Measurements from ENCODE around the gene ABLIM3. TPM values are rescaled to one million over a fixed set of nuclear protein-coding genes. Genes with fewer than 3 reads are reported as not detected.

ABLIM3 gene
- total and polyA plus RNA-seq, 2 donors, result 1.4 to 7.3 TPM

GRCh38 chr5:149138182-149138923 is 2.9 kb upstream of the ABLIM3 start:
- Histone ChIP-seq H3K9me3 (ENCODE audit: control insufficient read depth in 2 of 2, insufficient read depth in 1 of 2, low read length in 1 of 2) (peaks cover 0 to 3% of the 10 kb centered on the region in 2 donors), H3K36me3 (ENCODE audit: control insufficient read depth in 2 of 2, insufficient read depth in 2 of 2, low read length in 1 of 2) (no peaks in the 10 kb centered on the region), H3K4me1 (ENCODE audit: control insufficient read depth in 2 of 2, insufficient read depth in 2 of 2, low read length in 2 of 2) (peaks cover 0 to 5% of the 10 kb centered on the region in 2 donors), H3K27me3 (ENCODE audit: control insufficient read depth in 2 of 2, insufficient read depth in 1 of 2, low read length in 1 of 2) (peaks cover 10 to 32% of the 10 kb centered on the region in 2 donors), H3K4me3 (ENCODE audit: low read length in 2 of 2) (no peak overlapping the region), H3K27ac (ENCODE audit: low read depth in 1 of 2, low read length in 1 of 2) (no peak overlapping the region)
- no peak for DNase-seq (ENCODE audit: low read depth in 6 of 9, low spot score in 9 of 9)
- WGBS, result 93% methylated on average over 7 of the region's 7 CpGs

- H3K27ac ChIP-seq (ENCODE audit: low read depth in 1 of 2, low read length in 1 of 2), result no peak overlapping the region
- H3K27me3 ChIP-seq (ENCODE audit: control insufficient read depth in 2 of 2, insufficient read depth in 1 of 2, low read length in 1 of 2), result peaks cover 10 to 34% of the 10 kb centered on the region in 2 donors
- WGBS, result 93% methylated on average over 11 of the region's 11 CpGs
- no peak overlapping the region for H3K4me3 ChIP-seq (ENCODE audit: low read length in 2 of 2)
- peaks cover 0 to 5% of the 10 kb centered on the region in 2 donors for H3K4me1 ChIP-seq (ENCODE audit: control insufficient read depth in 2 of 2, insufficient read depth in 2 of 2, low read length in 2 of 2)
- DNase-seq (ENCODE audit: low read depth in 6 of 9, low spot score in 9 of 9), result no peak
- H3K9me3 ChIP-seq (ENCODE audit: control insufficient read depth in 2 of 2, insufficient read depth in 1 of 2, low read length in 1 of 2), result peaks cover 0 to 3% of the 10 kb centered on the region in 2 donors
- H3K36me3 ChIP-seq (ENCODE audit: control insufficient read depth in 2 of 2, insufficient read depth in 2 of 2, low read length in 1 of 2), result no peaks in the 10 kb centered on the region
Measured at GRCh38 chr5:149140197-149141002, 893 bp upstream of the ABLIM3 start.

GRCh38 chr5:149141957-149142851 is 911 bp downstream of the ABLIM3 start:
- H3K27ac ChIP-seq (ENCODE audit: low read depth in 1 of 2, low read length in 1 of 2), result no peak overlapping the region
- 67% methylated on average over 20 of the region's 20 CpGs for WGBS
- H3K36me3 ChIP-seq (ENCODE audit: control insufficient read depth in 2 of 2, insufficient read depth in 2 of 2, low read length in 1 of 2), result no peaks in the 10 kb centered on the region
- peaks cover 0 to 5% of the 10 kb centered on the region in 2 donors for H3K4me1 ChIP-seq (ENCODE audit: control insufficient read depth in 2 of 2, insufficient read depth in 2 of 2, low read length in 2 of 2)
- peak in 1 of 9 donors; percentile 7 for DNase-seq (ENCODE audit: low read depth in 6 of 9, low spot score in 9 of 9)
- H3K27me3 ChIP-seq (ENCODE audit: control insufficient read depth in 2 of 2, insufficient read depth in 1 of 2, low read length in 1 of 2), result peaks cover 10 to 32% of the 10 kb centered on the region in 2 donors
- H3K4me3 ChIP-seq (ENCODE audit: low read length in 2 of 2), result peak overlapping the region; percentile 37 to 47
- peaks cover 0 to 3% of the 10 kb centered on the region in 2 donors for H3K9me3 ChIP-seq (ENCODE audit: control insufficient read depth in 2 of 2, insufficient read depth in 1 of 2, low read length in 1 of 2)

- H3K9me3 ChIP-seq (ENCODE audit: control insufficient read depth in 2 of 2, insufficient read depth in 1 of 2, low read length in 1 of 2), result peaks cover 0 to 3% of the 10 kb centered on the region in 2 donors
- no peaks in the 10 kb centered on the region for H3K36me3 ChIP-seq (ENCODE audit: control insufficient read depth in 2 of 2, insufficient read depth in 2 of 2, low read length in 1 of 2)
- WGBS, result 89% methylated on average over 2 of the region's 2 CpGs
- no peak overlapping the region for H3K27ac ChIP-seq (ENCODE audit: low read depth in 1 of 2, low read length in 1 of 2)
- no peak overlapping the region for H3K4me3 ChIP-seq (ENCODE audit: low read length in 2 of 2)
- H3K4me1 ChIP-seq (ENCODE audit: control insufficient read depth in 2 of 2, insufficient read depth in 2 of 2, low read length in 2 of 2), result peaks cover 0 to 5% of the 10 kb centered on the region in 2 donors
- no peak for DNase-seq (ENCODE audit: low read depth in 6 of 9, low spot score in 9 of 9)
- H3K27me3 ChIP-seq (ENCODE audit: control insufficient read depth in 2 of 2, insufficient read depth in 1 of 2, low read length in 1 of 2), result peaks cover 10 to 28% of the 10 kb centered on the region in 2 donors
Measured at GRCh38 chr5:149143470-149143869, 2.2 kb downstream of the ABLIM3 start.

GRCh38 chr5:149144637-149145036 is 3.3 kb downstream of the ABLIM3 start:
- peaks cover 0 to 3% of the 10 kb centered on the region in 2 donors for H3K9me3 ChIP-seq (ENCODE audit: control insufficient read depth in 2 of 2, insufficient read depth in 1 of 2, low read length in 1 of 2)
- 71% methylated on average over 1 of the region's 1 CpG for WGBS
- peaks cover 0 to 5% of the 10 kb centered on the region in 2 donors for H3K4me1 ChIP-seq (ENCODE audit: control insufficient read depth in 2 of 2, insufficient read depth in 2 of 2, low read length in 2 of 2)
- no peak for DNase-seq (ENCODE audit: low read depth in 6 of 9, low spot score in 9 of 9)
- no peak overlapping the region for H3K27ac ChIP-seq (ENCODE audit: low read depth in 1 of 2, low read length in 1 of 2)
- H3K36me3 ChIP-seq (ENCODE audit: control insufficient read depth in 2 of 2, insufficient read depth in 2 of 2, low read length in 1 of 2), result no peaks in the 10 kb centered on the region
- H3K27me3 ChIP-seq (ENCODE audit: control insufficient read depth in 2 of 2, insufficient read depth in 1 of 2, low read length in 1 of 2), result peaks cover 10 to 29% of the 10 kb centered on the region in 2 donors
- H3K4me3 ChIP-seq (ENCODE audit: low read length in 2 of 2), result no peak overlapping the region

- H3K27ac ChIP-seq (ENCODE audit: low read depth in 1 of 2, low read length in 1 of 2), result no peak overlapping the region
- WGBS, result 96% methylated on average over 1 of the region's 1 CpG
- H3K36me3 ChIP-seq (ENCODE audit: control insufficient read depth in 2 of 2, insufficient read depth in 2 of 2, low read length in 1 of 2), result no peaks in the 10 kb centered on the region
- H3K4me3 ChIP-seq (ENCODE audit: low read length in 2 of 2), result no peak overlapping the region
- peaks cover 10 to 29% of the 10 kb centered on the region in 2 donors for H3K27me3 ChIP-seq (ENCODE audit: control insufficient read depth in 2 of 2, insufficient read depth in 1 of 2, low read length in 1 of 2)
- DNase-seq (ENCODE audit: low read depth in 6 of 9, low spot score in 9 of 9), result no peak
- H3K9me3 ChIP-seq (ENCODE audit: control insufficient read depth in 2 of 2, insufficient read depth in 1 of 2, low read length in 1 of 2), result peaks cover 0 to 3% of the 10 kb centered on the region in 2 donors
- peaks cover 0 to 5% of the 10 kb centered on the region in 2 donors for H3K4me1 ChIP-seq (ENCODE audit: control insufficient read depth in 2 of 2, insufficient read depth in 2 of 2, low read length in 2 of 2)
Measured at GRCh38 chr5:149145138-149145537, 3.8 kb downstream of the ABLIM3 start.

GRCh38 chr5:149147676-149148075 is 6.4 kb downstream of the ABLIM3 start:
- DNase-seq (ENCODE audit: low read depth in 6 of 9, low spot score in 9 of 9), result no peak
- Histone ChIP-seq H3K9me3 (ENCODE audit: control insufficient read depth in 2 of 2, insufficient read depth in 1 of 2, low read length in 1 of 2) (no peaks in the 10 kb centered on the region), H3K4me1 (ENCODE audit: control insufficient read depth in 2 of 2, insufficient read depth in 2 of 2, low read length in 2 of 2) (no peaks in the 10 kb centered on the region), H3K27me3 (ENCODE audit: control insufficient read depth in 2 of 2, insufficient read depth in 1 of 2, low read length in 1 of 2) (peaks cover 0 to 11% of the 10 kb centered on the region in 2 donors), H3K27ac (ENCODE audit: low read depth in 1 of 2, low read length in 1 of 2) (no peak overlapping the region), H3K4me3 (ENCODE audit: low read length in 2 of 2) (no peak overlapping the region), H3K36me3 (ENCODE audit: control insufficient read depth in 2 of 2, insufficient read depth in 2 of 2, low read length in 1 of 2) (no peaks in the 10 kb centered on the region)
- WGBS, result 98% methylated on average over 1 of the region's 1 CpG

- Histone ChIP-seq H3K27me3 (ENCODE audit: control insufficient read depth in 2 of 2, insufficient read depth in 1 of 2, low read length in 1 of 2) (peaks cover 0 to 2% of the 10 kb centered on the region in 2 donors), H3K4me1 (ENCODE audit: control insufficient read depth in 2 of 2, insufficient read depth in 2 of 2, low read length in 2 of 2) (no peaks in the 10 kb centered on the region), H3K4me3 (ENCODE audit: low read length in 2 of 2) (no peak overlapping the region), H3K27ac (ENCODE audit: low read depth in 1 of 2, low read length in 1 of 2) (no peak overlapping the region), H3K9me3 (ENCODE audit: control insufficient read depth in 2 of 2, insufficient read depth in 1 of 2, low read length in 1 of 2) (no peaks in the 10 kb centered on the region), H3K36me3 (ENCODE audit: control insufficient read depth in 2 of 2, insufficient read depth in 2 of 2, low read length in 1 of 2) (no peaks in the 10 kb centered on the region)
- 93% methylated on average over 3 of the region's 3 CpGs for WGBS
- DNase-seq (ENCODE audit: low read depth in 6 of 9, low spot score in 9 of 9), result no peak
Measured at GRCh38 chr5:149149942-149150341, 8.6 kb downstream of the ABLIM3 start.

Data from thymus (tissue), 11 donors.